GM23338 (cell line): ENCODE data around the gene SPATS2.

Experiments used
- CREB1 ChIP-seq: fragments of 250-450 bp; sonication (Bioruptor Pico); IDR thresholded peaks from 2 replicates; pipeline ENCODE4 v1.5.0; 2020; ENCODE audit warnings: low read depth, mild to moderate bottlenecking, moderate library complexity
- EZH2 ChIP-seq: fragments of 200-600 bp; sonication (generic); IDR thresholded peaks from one replicate; pipeline ENCODE4 v1.8.0; 2017; ENCODE audit warnings: antibody characterized with exemption, mild to moderate bottlenecking, low read depth; ENCODE audit not compliant: unreplicated experiment
- JUNB ChIP-seq: IDR thresholded peaks from one replicate; pipeline ENCODE4 v1.6.1; 2016; ENCODE audit warnings: antibody characterized with exemption; ENCODE audit not compliant: unreplicated experiment
- POLR2AphosphoS5 ChIP-seq: IDR thresholded peaks from 2 replicates; pipeline ENCODE4 v1.6.1; 2016; ENCODE audit warnings: antibody characterized with exemption, low read depth
- STAT1 ChIP-seq: IDR thresholded peaks from one replicate; pipeline ENCODE4 v1.6.1; 2016; ENCODE audit warnings: antibody characterized with exemption; ENCODE audit not compliant: unreplicated experiment
- ZNF114 ChIP-seq: fragments of 250-450 bp; sonication (Bioruptor Pico); IDR thresholded peaks from 2 replicates; pipeline ENCODE4 v1.5.0; 2020; ENCODE audit warnings: mild to moderate bottlenecking, moderate library complexity
- ZNF331 ChIP-seq: fragments of 250-450 bp; sonication (Bioruptor Pico); IDR thresholded peaks from 2 replicates; pipeline ENCODE4 v1.5.0; 2020; ENCODE audit warnings: low read depth, mild to moderate bottlenecking, moderate library complexity
- TF ChIP-seq, protein P1 (sequence below): IDR thresholded peaks from one replicate; pipeline ENCODE4 v1.6.1; 2018; ENCODE audit warnings: antibody characterized with exemption; ENCODE audit not compliant: unreplicated experiment
- TF ChIP-seq, protein P2 (sequence below), 2 experiments: fragments of 200-600 bp in 1 of 2; sonication (generic) in 1 of 2; conservative IDR thresholded peaks; 2 replicates each; pipeline versions ENCODE4 v1.5.1 to v1.6.1; 2016 to 2017; ENCODE audit warnings: antibody characterized with exemption in 2 of 2, low read depth in 2 of 2, mild to moderate bottlenecking in 2 of 2, moderate library complexity in 1 of 2

- TF ChIP-seq, protein P1, sequence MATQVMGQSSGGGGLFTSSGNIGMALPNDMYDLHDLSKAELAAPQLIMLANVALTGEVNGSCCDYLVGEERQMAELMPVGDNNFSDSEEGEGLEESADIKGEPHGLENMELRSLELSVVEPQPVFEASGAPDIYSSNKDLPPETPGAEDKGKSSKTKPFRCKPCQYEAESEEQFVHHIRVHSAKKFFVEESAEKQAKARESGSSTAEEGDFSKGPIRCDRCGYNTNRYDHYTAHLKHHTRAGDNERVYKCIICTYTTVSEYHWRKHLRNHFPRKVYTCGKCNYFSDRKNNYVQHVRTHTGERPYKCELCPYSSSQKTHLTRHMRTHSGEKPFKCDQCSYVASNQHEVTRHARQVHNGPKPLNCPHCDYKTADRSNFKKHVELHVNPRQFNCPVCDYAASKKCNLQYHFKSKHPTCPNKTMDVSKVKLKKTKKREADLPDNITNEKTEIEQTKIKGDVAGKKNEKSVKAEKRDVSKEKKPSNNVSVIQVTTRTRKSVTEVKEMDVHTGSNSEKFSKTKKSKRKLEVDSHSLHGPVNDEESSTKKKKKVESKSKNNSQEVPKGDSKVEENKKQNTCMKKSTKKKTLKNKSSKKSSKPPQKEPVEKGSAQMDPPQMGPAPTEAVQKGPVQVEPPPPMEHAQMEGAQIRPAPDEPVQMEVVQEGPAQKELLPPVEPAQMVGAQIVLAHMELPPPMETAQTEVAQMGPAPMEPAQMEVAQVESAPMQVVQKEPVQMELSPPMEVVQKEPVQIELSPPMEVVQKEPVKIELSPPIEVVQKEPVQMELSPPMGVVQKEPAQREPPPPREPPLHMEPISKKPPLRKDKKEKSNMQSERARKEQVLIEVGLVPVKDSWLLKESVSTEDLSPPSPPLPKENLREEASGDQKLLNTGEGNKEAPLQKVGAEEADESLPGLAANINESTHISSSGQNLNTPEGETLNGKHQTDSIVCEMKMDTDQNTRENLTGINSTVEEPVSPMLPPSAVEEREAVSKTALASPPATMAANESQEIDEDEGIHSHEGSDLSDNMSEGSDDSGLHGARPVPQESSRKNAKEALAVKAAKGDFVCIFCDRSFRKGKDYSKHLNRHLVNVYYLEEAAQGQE, result no peak
- TF ChIP-seq, protein P2, sequence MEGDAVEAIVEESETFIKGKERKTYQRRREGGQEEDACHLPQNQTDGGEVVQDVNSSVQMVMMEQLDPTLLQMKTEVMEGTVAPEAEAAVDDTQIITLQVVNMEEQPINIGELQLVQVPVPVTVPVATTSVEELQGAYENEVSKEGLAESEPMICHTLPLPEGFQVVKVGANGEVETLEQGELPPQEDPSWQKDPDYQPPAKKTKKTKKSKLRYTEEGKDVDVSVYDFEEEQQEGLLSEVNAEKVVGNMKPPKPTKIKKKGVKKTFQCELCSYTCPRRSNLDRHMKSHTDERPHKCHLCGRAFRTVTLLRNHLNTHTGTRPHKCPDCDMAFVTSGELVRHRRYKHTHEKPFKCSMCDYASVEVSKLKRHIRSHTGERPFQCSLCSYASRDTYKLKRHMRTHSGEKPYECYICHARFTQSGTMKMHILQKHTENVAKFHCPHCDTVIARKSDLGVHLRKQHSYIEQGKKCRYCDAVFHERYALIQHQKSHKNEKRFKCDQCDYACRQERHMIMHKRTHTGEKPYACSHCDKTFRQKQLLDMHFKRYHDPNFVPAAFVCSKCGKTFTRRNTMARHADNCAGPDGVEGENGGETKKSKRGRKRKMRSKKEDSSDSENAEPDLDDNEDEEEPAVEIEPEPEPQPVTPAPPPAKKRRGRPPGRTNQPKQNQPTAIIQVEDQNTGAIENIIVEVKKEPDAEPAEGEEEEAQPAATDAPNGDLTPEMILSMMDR (conservative IDR thresholded peaks at IDR 0.05; ENCODE audit: low read depth in 2 of 2), result no peak
- no peak for TF ChIP-seq EZH2
- TF ChIP-seq ZNF114 (CRISPR knock-in tag), result no peak
- TF ChIP-seq POLR2AphosphoS5, result no peak
- no peak for TF ChIP-seq JUNB
- no peak for TF ChIP-seq STAT1
- no peak for TF ChIP-seq ZNF331 (CRISPR knock-in tag)
- no peak for TF ChIP-seq CREB1 (CRISPR knock-in tag)
Measured at GRCh38 chr12:49476091-49476490, 108.8 kb downstream of the SPATS2 start.
